ENCODE measurements around the gene CCL2.

CCL2 gene

GRCh38 chr17:34265711-34266110 lies 10.6 kb downstream of the CCL2 start:
- no peak for DNase-seq (ENCODE audit: low read depth, low spot score)

- no peak for DNase-seq (ENCODE audit: low read depth, low spot score)
Measured at GRCh38 chr17:34269969-34270368, 14.9 kb downstream of the CCL2 start, which contains the start of gene CCL7. Gene CCL7, plus strand, starts transcription at chr17:34270221. Its CDS starts 70 bp downstream, at chr17:34270291.

- DNase-seq (ENCODE audit: low read depth, low spot score), result no peak
Measured at GRCh38 chr17:34275881-34276280, 20.8 kb downstream of the CCL2 start.

GRCh38 chr17:34276826-34277225 lies 21.7 kb downstream of the CCL2 start:
- no peak for DNase-seq (ENCODE audit: low read depth, low spot score)

GRCh38 chr17:34283571-34283970 lies 28.5 kb downstream of the CCL2 start:
- no peak for DNase-seq (ENCODE audit: low read depth, low spot score)

GRCh38 chr17:34285286-34285792 lies 30.3 kb downstream of the CCL2 start, which contains the start of gene CCL11:
Gene CCL11, plus strand, starts transcription at chr17:34285742. Its CDS starts 67 bp downstream, at chr17:34285809.
- DNase-seq (ENCODE audit: low read depth, low spot score), result no peak

GRCh38 chr17:34287875-34288274 lies 32.8 kb downstream of the CCL2 start:
- no peak for DNase-seq (ENCODE audit: low read depth, low spot score)

GRCh38 chr17:34290586-34290985 lies 35.5 kb downstream of the CCL2 start:
- DNase-seq (ENCODE audit: low read depth, low spot score), result no peak

- DNase-seq (ENCODE audit: low read depth, low spot score), result no peak
Measured at GRCh38 chr17:34291721-34292348, 36.8 kb downstream of the CCL2 start.

GRCh38 chr17:34299027-34299426 lies 43.9 kb downstream of the CCL2 start:
- no peak for DNase-seq (ENCODE audit: low read depth, low spot score)

- no peak for DNase-seq (ENCODE audit: low read depth, low spot score)
Measured at GRCh38 chr17:34299956-34300577, 45.0 kb downstream of the CCL2 start.

GRCh38 chr17:34300652-34301370 lies 45.7 kb downstream of the CCL2 start:
- DNase-seq (ENCODE audit: low read depth, low spot score), result no peak

GRCh38 chr17:34301986-34302385 lies 46.9 kb downstream of the CCL2 start:
- DNase-seq (ENCODE audit: low read depth, low spot score), result no peak

- DNase-seq (ENCODE audit: low read depth, low spot score), result no peak
Measured at GRCh38 chr17:34302636-34303035, 47.6 kb downstream of the CCL2 start.

GRCh38 chr17:34303606-34304005 lies 48.5 kb downstream of the CCL2 start:
- DNase-seq (ENCODE audit: low read depth, low spot score), result no peak

- no peak for DNase-seq (ENCODE audit: low read depth, low spot score)
Measured at GRCh38 chr17:34305061-34305460, 50.0 kb downstream of the CCL2 start.

GRCh38 chr17:34305606-34306005 lies 50.5 kb downstream of the CCL2 start:
- no peak for DNase-seq (ENCODE audit: low read depth, low spot score)

GRCh38 chr17:34306466-34306865 lies 51.4 kb downstream of the CCL2 start:
- no peak for DNase-seq (ENCODE audit: low read depth, low spot score)

Data from activated CD4-positive, CD25-positive, alpha-beta regulatory T cell treated with anti-CD3 and anti-CD28 coated beads, Interleukin-2, amount 50 U/mL, for 16 hours (primary cell).